PC-9 (cell line): Measurements from ENCODE around the gene ARHGAP22. TPM values are rescaled to one million over a fixed set of nuclear protein-coding genes. Genes with fewer than 3 reads are reported as not detected.

ENCODE experiments used
- BruUV-seq: library from RNA; stranded (reverse); fragments of 400-500 nt; replicated peaks from 2 replicates; lab custom pipeline; 2021; lab: Mats Ljungman, UMichigan
- CTCF ChIA-PET: fragments of 300-600 bp; sonication (Branson Sonifier 250); formaldehyde crosslinking; loops from one replicate; lab custom pipeline; 2022; ENCODE audit warnings: antibody characterized with exemption; lab: Charles Lee
- POLR2A ChIA-PET: fragments of 300-600 bp; sonication (Branson Sonifier 250); formaldehyde crosslinking; loops from one replicate; lab custom pipeline; 2022; ENCODE audit warnings: antibody characterized with exemption; ENCODE audit not compliant: unreplicated experiment; lab: Charles Lee
- DNase-seq, 2 experiments: peaks; one replicate each; pipeline versions ENCODE4 v3.0.0 to v3.0.0-alpha.2; 2015 to 2022; ENCODE audit warnings: mixed read lengths in 1 of 2
- H2AFZ ChIP-seq: fragments of 200-600 bp; sonication (generic); 2 replicates; pipeline ENCODE4 v1.8.1; 2017; ENCODE audit warnings: antibody characterized with exemption
- H3F3A ChIP-seq: fragments of 200-600 bp; sonication (generic); 2 replicates; pipeline ENCODE4 v1.8.1; 2017; ENCODE audit warnings: antibody characterized with exemption, mild to moderate bottlenecking, low read depth; ENCODE audit not compliant: insufficient read depth
- H3K27ac ChIP-seq: fragments of 200-600 bp; sonication (generic); 2 replicates; pipeline ENCODE4 v1.6.1; 2016; ENCODE audit warnings: mixed run types
- H3K27me3 ChIP-seq: fragments of 200-600 bp; sonication (generic); 2 replicates; pipeline ENCODE4 v1.6.1; 2016; ENCODE audit warnings: low read depth, mixed run types; ENCODE audit not compliant: insufficient read depth
- H3K36me3 ChIP-seq: fragments of 200-600 bp; sonication (generic); 2 replicates; pipeline ENCODE4 v1.6.1; 2016; ENCODE audit warnings: low read depth, mixed run types
- H3K4me1 ChIP-seq: fragments of 200-600 bp; sonication (generic); replicated peaks from 2 replicates; pipeline ENCODE4 v1.6.1; 2016; ENCODE audit warnings: mixed run types; ENCODE audit not compliant: insufficient read depth
- H3K4me2 ChIP-seq: fragments of 200-600 bp; sonication (generic); 2 replicates; pipeline ENCODE4 v1.6.1; 2017; ENCODE audit warnings: mixed run types
- H3K4me3 ChIP-seq: fragments of 200-600 bp; sonication (generic); 2 replicates; pipeline ENCODE4 v1.6.1; 2016; ENCODE audit warnings: mixed run types
- H3K79me2 ChIP-seq: fragments of 200-600 bp; sonication (generic); 2 replicates; pipeline ENCODE4 v1.6.1; 2017; ENCODE audit warnings: low read depth, mixed run types
- H3K9me2 ChIP-seq: fragments of 200-600 bp; sonication (generic); 2 replicates; pipeline ENCODE4 v1.8.1; 2017; ENCODE audit warnings: mild to moderate bottlenecking; ENCODE audit not compliant: insufficient read depth
- H3K9me3 ChIP-seq: fragments of 200-600 bp; sonication (generic); 2 replicates; pipeline ENCODE4 v1.8.1; 2016; ENCODE audit warnings: low read depth; ENCODE audit not compliant: insufficient read depth
- H4K20me1 ChIP-seq: fragments of 200-600 bp; sonication (generic); 2 replicates; pipeline ENCODE4 v1.8.1; 2017; ENCODE audit not compliant: insufficient read depth
- CTCF ChIP-seq: fragments of 200-600 bp; sonication (generic); conservative IDR thresholded peaks from 2 replicates; pipeline ENCODE4 v1.6.1; 2017; ENCODE audit warnings: mixed run types, antibody characterized with exemption, mild to moderate bottlenecking, moderate library complexity
- EZH2 ChIP-seq: fragments of 200-600 bp; sonication (generic); IDR thresholded peaks from 2 replicates; pipeline ENCODE4 v1.8.0; 2017; ENCODE audit warnings: antibody characterized with exemption, low read depth
- intact Hi-C: fragments of 100-400 bp; cut with micrococcal nuclease; formaldehyde crosslinking; loops from one replicate; pipeline ENCODE4 v1.10.0; 2022; ENCODE audit not compliant: unreplicated experiment
- total RNA-seq: library from RNA; stranded (reverse); gene quantifications from 2 replicates; pipeline ENCODE4 v1.2.3, GENCODE V29; 2021

ARHGAP22 gene
- total RNA-seq, 1 experiment from 2014 or later: 4.0 TPM

GRCh38 chr10:48634984-48635557 is 30.2 kb upstream of the ARHGAP22 start:
- no peak overlapping the region for H3K4me3 ChIP-seq
- H3K9me2 ChIP-seq: no peaks in the 10 kb centered on the region
- H3K27me3 ChIP-seq: no peaks in the 10 kb centered on the region
- no peak overlapping the region for H2AFZ ChIP-seq
- BruUV-seq: no TSS peak
- intact Hi-C loops: no loop called here
- H3K4me1 ChIP-seq: no peaks in the 10 kb centered on the region
- TF ChIP-seq EZH2: no peak
- no peak for TF ChIP-seq CTCF
- no peaks in the 10 kb centered on the region; the same call in 1 of the 2 replicates for H3K9me3 ChIP-seq
- no peaks in the 10 kb centered on the region for H3F3A ChIP-seq
- no peaks in the 10 kb centered on the region for H3K79me2 ChIP-seq
- no peak overlapping the region for H3K27ac ChIP-seq
- H4K20me1 ChIP-seq: no peaks in the 10 kb centered on the region
- no peak overlapping the region for H3K4me2 ChIP-seq
- no peaks in the 10 kb centered on the region for H3K36me3 ChIP-seq
- POLR2A ChIA-PET: no interaction called here
- no peak for DNase-seq
- CTCF ChIA-PET: interaction anchor here (0.6 kb wide), 1 partner anchor 261 kb away, joined by 3 read pairs; no protein-coding TSS in a partner anchor

GRCh38 chr10:48634198-48634983 is 29.5 kb upstream of the ARHGAP22 start:
- TF ChIP-seq CTCF: no peak
- TF ChIP-seq EZH2: no peak
- Histone ChIP-seq H3F3A (no peaks in the 10 kb centered on the region), H3K9me2 (no peaks in the 10 kb centered on the region), H3K4me3 (no peak overlapping the region), H3K4me2 (no peak overlapping the region), H3K9me3 (no peaks in the 10 kb centered on the region), H3K36me3 (no peaks in the 10 kb centered on the region), H3K27me3 (no peaks in the 10 kb centered on the region), H3K4me1 (no peaks in the 10 kb centered on the region), H3K27ac (no peak overlapping the region), H2AFZ (no peak overlapping the region), H3K79me2 (no peaks in the 10 kb centered on the region), H4K20me1 (no peaks in the 10 kb centered on the region)
- ChIA-PET CTCF (interaction anchor here (0.6 kb wide), 1 partner anchor 260 kb away, joined by 3 read pairs; no protein-coding TSS in a partner anchor), POLR2A (no interaction called here)
- BruUV-seq: no TSS peak
- no peak for DNase-seq
- intact Hi-C loops: no loop called here

- Histone ChIP-seq H3K79me2 (no peaks in the 10 kb centered on the region), H3K27ac (no peak overlapping the region), H3K4me3 (no peak overlapping the region), H3K4me1 (no peaks in the 10 kb centered on the region), H3K27me3 (no peaks in the 10 kb centered on the region), H3K36me3 (no peaks in the 10 kb centered on the region), H3K9me2 (no peaks in the 10 kb centered on the region), H4K20me1 (no peaks in the 10 kb centered on the region), H2AFZ (no peak overlapping the region), H3K9me3 (no peaks in the 10 kb centered on the region), H3F3A (no peaks in the 10 kb centered on the region), H3K4me2 (no peak overlapping the region)
- no TSS peak for BruUV-seq
- POLR2A ChIA-PET: no interaction called here
- TF ChIP-seq EZH2 (no peak), CTCF (no peak)
- intact Hi-C loops: no loop called here
- no peak for DNase-seq
- CTCF ChIA-PET: no interaction called here
Measured at GRCh38 chr10:48633381-48634197, 28.7 kb upstream of the ARHGAP22 start.
